HL-60 (cell line): ENCODE measurements around the gene VPS13D.

Experiments used
- DNase-seq, 2 experiments: peaks; one replicate each; pipeline ENCODE4 v3.0.0-alpha.2; 2010 to 2020; ENCODE audit warnings: low read depth in 1 of 2, low spot score in 1 of 2
- H3K27ac ChIP-seq: fragments of 250-450 bp; sonication (Bioruptor Pico); replicated peaks from 2 replicates; pipeline ENCODE4 v1.5.1; 2020; ENCODE audit warnings: mild to moderate bottlenecking, moderate library complexity
- H3K27me3 ChIP-seq: fragments of 250-450 bp; sonication (Bioruptor Pico); 2 replicates; pipeline ENCODE4 v1.5.1; 2021; ENCODE audit warnings: mild to moderate bottlenecking, moderate library complexity; ENCODE audit not compliant: insufficient read depth, poor library complexity, severe bottlenecking
- H3K4me3 ChIP-seq: replicated peaks from 2 replicates; pipeline ENCODE4 v1.5.1; 2011; ENCODE audit warnings: mild to moderate bottlenecking, control low read depth, low read length; ENCODE audit not compliant: insufficient read depth
- GABPA ChIP-seq: IDR thresholded peaks from 2 replicates; pipeline ENCODE4 v1.6.1; 2012; ENCODE audit warnings: low read depth
- POLR2AphosphoS5 ChIP-seq: IDR thresholded peaks from 2 replicates; pipeline ENCODE4 v1.6.1; 2012; ENCODE audit warnings: low read depth
- SPI1 ChIP-seq: IDR thresholded peaks from 2 replicates; pipeline ENCODE4 v1.6.1; 2012; ENCODE audit warnings: low read depth, mild to moderate bottlenecking, borderline replicate concordance
- TF ChIP-seq, protein P1 (sequence below): IDR thresholded peaks from 2 replicates; pipeline ENCODE4 v1.6.1; 2012; ENCODE audit warnings: low read depth; ENCODE audit not compliant: insufficient replicate concordance
- TF ChIP-seq, protein P2 (sequence below): IDR thresholded peaks from one replicate; pipeline ENCODE4 v1.5.1; 2011; ENCODE audit warnings: low read length, control low read depth, inconsistent platforms; ENCODE audit not compliant: insufficient read depth

The VPS13D gene

DNA sequence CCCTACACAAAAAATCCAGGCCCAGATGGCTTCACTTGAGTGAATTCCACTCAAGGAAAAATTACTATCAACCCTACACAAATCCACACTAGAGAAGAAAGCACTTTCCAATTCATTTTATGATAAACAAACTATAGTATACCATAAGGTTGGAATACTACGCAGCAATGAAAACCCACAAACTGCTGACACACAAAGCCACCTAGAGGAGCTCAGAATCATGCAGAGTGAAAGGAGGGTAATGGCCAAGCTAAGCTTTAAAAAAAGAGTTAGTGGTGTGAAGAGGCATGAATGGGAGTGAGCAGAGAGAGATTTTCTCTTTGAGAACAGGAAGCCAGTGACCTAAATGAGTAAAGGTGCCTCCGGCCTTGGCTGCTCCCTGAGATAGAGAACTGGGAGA lies 294.4 kb downstream of the VPS13D start:
- TF ChIP-seq, protein P1, sequence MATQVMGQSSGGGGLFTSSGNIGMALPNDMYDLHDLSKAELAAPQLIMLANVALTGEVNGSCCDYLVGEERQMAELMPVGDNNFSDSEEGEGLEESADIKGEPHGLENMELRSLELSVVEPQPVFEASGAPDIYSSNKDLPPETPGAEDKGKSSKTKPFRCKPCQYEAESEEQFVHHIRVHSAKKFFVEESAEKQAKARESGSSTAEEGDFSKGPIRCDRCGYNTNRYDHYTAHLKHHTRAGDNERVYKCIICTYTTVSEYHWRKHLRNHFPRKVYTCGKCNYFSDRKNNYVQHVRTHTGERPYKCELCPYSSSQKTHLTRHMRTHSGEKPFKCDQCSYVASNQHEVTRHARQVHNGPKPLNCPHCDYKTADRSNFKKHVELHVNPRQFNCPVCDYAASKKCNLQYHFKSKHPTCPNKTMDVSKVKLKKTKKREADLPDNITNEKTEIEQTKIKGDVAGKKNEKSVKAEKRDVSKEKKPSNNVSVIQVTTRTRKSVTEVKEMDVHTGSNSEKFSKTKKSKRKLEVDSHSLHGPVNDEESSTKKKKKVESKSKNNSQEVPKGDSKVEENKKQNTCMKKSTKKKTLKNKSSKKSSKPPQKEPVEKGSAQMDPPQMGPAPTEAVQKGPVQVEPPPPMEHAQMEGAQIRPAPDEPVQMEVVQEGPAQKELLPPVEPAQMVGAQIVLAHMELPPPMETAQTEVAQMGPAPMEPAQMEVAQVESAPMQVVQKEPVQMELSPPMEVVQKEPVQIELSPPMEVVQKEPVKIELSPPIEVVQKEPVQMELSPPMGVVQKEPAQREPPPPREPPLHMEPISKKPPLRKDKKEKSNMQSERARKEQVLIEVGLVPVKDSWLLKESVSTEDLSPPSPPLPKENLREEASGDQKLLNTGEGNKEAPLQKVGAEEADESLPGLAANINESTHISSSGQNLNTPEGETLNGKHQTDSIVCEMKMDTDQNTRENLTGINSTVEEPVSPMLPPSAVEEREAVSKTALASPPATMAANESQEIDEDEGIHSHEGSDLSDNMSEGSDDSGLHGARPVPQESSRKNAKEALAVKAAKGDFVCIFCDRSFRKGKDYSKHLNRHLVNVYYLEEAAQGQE: no peak
- TF ChIP-seq POLR2AphosphoS5 (no peak), SPI1 (no peak), GABPA (no peak)
- TF ChIP-seq, protein P2, sequence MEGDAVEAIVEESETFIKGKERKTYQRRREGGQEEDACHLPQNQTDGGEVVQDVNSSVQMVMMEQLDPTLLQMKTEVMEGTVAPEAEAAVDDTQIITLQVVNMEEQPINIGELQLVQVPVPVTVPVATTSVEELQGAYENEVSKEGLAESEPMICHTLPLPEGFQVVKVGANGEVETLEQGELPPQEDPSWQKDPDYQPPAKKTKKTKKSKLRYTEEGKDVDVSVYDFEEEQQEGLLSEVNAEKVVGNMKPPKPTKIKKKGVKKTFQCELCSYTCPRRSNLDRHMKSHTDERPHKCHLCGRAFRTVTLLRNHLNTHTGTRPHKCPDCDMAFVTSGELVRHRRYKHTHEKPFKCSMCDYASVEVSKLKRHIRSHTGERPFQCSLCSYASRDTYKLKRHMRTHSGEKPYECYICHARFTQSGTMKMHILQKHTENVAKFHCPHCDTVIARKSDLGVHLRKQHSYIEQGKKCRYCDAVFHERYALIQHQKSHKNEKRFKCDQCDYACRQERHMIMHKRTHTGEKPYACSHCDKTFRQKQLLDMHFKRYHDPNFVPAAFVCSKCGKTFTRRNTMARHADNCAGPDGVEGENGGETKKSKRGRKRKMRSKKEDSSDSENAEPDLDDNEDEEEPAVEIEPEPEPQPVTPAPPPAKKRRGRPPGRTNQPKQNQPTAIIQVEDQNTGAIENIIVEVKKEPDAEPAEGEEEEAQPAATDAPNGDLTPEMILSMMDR: no peak
- no peaks in the 10 kb centered on the region for H3K27me3 ChIP-seq
- no peak overlapping the region for H3K27ac ChIP-seq
- no peak overlapping the region for H3K4me3 ChIP-seq
- no peak for DNase-seq

DNA sequence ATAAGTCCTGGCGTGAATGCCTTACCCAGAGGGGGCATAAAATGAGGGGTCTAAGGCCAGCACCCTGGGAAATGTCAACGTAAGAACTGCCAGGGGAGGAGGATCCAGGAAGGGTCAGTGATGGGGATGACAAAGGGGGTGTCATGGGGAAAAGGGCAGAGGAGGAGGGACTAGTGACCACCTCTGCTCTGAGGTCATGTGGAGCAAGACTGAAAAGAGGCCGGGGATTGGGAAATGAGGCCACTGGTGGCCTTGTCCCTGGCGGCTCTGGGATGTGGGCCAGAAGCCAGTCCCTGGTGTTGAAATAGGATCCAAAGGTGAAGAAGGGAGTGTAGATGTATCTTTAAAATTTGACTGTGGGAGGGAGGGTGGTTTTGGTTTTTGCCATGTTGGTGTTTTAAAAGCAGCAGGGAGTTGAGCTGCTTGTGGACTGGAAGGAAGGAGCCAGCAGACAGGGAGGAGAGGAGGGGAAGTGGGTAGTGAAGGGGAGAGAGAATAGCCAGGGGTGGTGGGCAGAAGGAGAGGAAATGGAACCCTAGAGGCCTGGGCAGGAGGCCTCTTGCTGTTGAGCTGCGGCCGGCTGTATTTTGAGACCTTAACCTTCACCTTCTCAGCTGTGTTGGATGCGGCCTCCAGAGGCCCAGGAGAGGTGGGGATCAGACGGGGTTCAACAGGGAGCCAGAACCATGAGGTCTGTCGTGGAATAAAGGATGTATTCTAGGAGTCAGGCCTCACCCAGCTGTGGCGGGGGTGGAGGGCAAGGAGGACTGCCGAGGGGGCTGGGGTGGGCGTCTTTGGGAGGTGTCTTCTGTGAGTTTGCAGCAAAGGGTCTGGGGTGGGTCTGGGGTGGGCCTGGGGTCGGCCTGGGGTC lies 295.7 kb downstream of the VPS13D start:
- Histone ChIP-seq H3K4me3 (no peak overlapping the region), H3K27me3 (no peaks in the 10 kb centered on the region), H3K27ac (no peak overlapping the region)
- no peak for DNase-seq
- TF ChIP-seq, protein P1: no peak
- TF ChIP-seq SPI1 (no peak), GABPA (no peak), POLR2AphosphoS5 (no peak)
- TF ChIP-seq, protein P2: no peak

DNA sequence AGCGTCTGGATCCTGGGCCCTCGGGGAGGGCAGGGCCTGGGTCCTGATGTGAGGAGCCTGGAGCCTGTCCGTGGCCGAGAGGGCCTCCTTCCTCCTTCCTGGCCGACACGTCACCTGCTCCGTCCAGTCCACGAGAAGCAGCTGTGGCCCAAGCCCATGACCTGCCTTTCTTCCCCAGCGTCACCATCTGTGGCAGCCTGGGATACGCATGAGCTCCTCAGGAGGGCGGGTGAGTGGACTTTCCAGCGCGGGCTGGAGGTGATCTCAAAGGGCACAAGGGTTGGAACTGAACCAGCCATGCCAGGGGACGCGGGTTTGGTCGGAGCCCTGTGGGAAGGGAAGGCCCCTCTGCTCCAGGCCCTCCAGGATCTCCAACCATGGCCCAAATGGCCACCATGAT lies 297.7 kb downstream of the VPS13D start:
- Histone ChIP-seq H3K27ac (no peak overlapping the region), H3K27me3 (no peaks in the 10 kb centered on the region), H3K4me3 (no peak overlapping the region)
- DNase-seq: no peak
- TF ChIP-seq POLR2AphosphoS5 (no peak), SPI1 (no peak), GABPA (no peak)
- TF ChIP-seq, protein P1: no peak
- TF ChIP-seq, protein P2: no peak
